ENCODE results near the gene PHLPP2.

Gene PHLPP2, protein sequence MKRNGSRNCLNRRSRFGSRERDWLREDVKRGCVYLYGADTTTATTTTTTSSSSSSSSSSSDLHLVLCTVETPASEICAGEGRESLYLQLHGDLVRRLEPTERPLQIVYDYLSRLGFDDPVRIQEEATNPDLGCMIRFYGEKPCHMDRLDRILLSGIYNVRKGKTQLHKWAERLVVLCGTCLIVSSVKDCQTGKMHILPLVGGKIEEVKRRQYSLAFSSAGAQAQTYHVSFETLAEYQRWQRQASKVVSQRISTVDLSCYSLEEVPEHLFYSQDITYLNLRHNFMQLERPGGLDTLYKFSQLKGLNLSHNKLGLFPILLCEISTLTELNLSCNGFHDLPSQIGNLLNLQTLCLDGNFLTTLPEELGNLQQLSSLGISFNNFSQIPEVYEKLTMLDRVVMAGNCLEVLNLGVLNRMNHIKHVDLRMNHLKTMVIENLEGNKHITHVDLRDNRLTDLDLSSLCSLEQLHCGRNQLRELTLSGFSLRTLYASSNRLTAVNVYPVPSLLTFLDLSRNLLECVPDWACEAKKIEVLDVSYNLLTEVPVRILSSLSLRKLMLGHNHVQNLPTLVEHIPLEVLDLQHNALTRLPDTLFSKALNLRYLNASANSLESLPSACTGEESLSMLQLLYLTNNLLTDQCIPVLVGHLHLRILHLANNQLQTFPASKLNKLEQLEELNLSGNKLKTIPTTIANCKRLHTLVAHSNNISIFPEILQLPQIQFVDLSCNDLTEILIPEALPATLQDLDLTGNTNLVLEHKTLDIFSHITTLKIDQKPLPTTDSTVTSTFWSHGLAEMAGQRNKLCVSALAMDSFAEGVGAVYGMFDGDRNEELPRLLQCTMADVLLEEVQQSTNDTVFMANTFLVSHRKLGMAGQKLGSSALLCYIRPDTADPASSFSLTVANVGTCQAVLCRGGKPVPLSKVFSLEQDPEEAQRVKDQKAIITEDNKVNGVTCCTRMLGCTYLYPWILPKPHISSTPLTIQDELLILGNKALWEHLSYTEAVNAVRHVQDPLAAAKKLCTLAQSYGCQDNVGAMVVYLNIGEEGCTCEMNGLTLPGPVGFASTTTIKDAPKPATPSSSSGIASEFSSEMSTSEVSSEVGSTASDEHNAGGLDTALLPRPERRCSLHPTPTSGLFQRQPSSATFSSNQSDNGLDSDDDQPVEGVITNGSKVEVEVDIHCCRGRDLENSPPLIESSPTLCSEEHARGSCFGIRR (N-terminal part only)

DNA sequence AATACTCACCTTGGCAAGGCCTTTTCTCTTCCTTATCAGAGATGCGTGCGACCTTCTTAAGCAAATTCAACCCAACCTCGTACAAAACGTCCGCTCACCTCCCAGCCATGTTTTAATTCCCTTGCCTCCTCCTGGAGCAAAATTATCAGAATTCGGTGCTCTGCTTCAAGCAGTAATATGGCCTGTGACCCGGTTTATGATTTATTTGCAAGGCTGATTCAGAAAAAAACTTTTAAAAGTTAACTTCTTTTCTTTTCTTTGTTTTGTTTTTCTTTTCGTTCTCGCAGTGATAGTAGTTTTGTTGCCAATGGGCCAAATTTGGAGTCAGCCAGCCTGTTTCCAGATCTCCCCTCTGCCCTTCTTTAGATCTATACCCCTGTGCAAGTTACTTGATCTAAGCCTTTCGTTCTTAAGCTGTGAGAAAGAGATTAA, at the start of gene PHLPP2:
Gene PHLPP2, minus strand, starts transcription at position 382 of the 432 bp plus-strand sequence. CDS start 9,906 bp downstream, outside the sequence.
- no peak for DNase-seq

DNA sequence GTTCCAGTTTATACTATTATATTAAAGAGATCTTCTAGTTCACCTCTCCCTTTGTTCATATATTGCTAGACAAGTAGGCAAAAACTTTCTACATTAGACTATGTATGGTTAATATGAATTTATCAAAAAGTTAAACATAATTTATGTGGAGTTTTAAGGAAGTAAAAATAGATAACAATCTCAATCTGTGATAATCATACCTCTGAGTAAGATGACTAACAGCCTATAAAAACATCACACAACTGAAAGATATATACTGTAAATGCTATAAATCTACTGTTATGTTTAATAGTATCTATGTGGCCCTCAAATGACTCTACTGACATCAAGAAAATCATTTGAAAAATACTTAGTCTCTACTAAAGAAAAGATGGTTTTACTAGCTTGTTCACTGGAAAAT, 47.1 kb upstream of the PHLPP2 start:
- DNase-seq, result no peak

DNA sequence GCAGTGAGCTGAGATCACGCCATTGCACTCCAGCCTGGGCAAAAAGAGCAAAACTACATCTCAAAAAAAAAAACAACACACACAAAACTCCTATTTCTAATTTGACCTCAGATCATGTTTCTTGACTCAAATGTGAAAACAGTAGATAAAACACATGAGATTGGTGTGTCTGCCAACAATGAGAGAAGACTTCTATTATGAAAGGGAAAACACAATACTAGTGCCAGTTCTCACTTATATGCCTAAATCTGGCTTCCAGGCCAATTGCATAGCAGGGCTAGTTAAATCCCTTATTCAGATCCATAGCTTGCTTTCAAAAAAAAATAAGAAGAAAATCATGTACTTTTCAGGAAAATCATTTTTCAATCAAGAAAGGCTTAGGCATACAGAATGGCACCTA, 44.7 kb upstream of the PHLPP2 start:
- DNase-seq, result no peak

DNA sequence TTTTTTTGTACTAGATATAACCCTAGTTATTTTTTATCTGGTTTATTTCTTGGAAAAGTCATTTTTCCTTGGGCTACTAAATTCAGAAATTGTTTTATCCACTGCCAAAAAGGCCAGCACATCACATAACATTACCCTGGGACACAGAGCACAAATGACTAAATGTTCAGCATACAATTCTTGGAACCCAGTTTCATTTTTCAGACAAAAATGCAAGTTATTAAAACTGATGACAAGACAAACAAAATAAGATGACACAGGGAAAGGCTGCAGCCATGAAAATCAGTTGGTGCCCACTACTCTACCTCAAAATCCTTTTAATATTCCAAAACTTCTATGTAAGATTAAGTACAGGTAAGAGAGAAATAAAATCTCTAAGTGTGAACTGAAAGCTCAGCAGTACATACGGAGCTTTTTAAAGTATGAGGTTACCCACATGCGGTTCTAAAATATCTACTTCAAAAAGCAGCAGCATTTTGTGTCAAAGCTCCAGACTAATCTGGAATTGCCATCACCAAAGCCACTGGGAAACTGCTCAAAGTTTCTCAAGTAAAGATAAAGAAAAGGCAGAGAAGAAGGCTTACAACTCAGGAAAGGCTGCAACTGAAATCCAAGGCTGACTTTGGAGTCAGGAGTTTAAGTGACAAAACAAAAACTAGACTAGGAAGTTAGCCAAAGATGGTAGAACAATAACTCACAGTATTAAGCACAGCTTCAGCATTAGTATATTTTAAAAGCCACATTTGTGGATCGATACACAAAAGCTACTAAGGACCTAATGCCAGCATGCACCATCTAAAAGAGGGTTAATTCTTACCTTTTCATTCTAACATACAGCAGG, 42.8 kb upstream of the PHLPP2 start:
- no peak for DNase-seq

DNA sequence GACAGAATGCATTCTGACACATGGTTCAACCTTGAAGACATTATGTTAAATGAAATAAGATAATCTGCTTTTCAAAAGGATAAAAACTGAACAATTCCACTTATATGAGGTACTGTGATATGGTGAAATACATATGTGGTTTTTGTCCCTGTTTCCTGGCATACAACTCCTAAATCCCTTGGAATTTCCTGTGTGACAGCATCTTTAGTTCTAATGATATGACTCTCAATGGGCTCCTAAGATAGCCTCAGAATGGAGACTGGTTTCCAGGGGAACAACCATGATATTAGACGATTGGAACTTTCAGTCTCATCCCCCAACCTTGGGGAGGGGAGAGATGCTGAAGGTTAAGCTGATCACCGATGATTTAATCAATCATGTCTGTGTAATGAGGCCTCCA, 37.7 kb upstream of the PHLPP2 start:
- DNase-seq, result no peak

DNA sequence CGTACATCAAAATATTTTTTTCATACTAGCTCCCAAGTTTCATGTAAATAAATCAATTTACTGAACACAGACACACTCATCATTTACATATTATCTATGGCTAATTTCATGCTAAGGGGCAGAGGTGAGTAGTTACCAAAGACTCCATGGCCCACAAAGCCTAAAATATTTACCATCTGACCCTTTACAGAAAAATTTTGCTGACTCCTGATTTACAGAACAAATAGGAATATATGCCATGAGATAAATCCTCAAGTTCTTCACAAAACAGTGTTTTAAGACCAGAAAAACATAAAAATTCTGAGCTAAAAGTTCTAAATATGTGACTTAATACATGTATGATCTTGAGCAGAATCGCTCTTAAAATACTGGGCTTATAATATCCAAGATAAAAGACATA, 36.6 kb upstream of the PHLPP2 start:
- DNase-seq, result no peak

DNA sequence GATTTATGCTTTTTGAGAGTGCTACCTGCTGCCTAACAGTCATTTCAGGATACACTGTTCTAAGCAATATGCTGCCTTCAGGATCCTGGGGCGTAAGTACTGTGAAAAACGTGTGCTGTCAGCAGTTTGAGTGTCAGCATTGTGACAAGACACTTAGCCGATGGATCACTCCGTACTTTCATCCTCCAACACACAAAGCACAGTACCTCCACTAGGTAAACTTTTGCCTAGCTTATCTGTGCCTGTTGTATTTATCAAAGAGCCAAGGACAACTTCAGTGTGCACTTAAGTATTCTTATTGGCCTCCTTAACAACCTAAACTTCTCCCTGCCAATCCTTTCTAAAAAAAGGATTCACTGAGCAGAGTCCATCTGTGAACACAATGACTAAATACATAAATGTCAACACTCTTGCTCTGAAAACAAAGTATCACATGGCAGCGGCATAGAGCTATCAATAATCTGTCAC, 33.8 kb upstream of the PHLPP2 start:
- DNase-seq, result no peak

DNA sequence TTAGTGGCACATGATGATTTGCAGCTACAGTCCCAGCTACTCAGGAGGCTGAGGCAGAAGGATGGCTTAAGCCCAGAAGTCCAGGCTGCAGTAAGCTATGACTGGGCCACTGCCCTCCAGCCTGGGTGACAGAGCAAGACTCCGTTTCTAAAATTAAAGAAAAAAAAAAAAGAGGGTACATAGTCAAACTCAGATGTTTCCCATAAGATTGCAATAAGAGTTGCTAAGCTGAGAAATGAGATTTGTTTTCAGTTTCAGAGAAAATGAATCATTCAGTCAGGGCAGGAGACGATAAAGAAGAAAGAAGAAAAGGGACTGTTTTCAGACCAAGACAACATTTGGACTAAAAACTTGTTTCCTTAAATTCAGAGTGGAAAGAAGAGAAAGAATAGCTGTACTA, 30.2 kb upstream of the PHLPP2 start:
- no peak for DNase-seq

DNA sequence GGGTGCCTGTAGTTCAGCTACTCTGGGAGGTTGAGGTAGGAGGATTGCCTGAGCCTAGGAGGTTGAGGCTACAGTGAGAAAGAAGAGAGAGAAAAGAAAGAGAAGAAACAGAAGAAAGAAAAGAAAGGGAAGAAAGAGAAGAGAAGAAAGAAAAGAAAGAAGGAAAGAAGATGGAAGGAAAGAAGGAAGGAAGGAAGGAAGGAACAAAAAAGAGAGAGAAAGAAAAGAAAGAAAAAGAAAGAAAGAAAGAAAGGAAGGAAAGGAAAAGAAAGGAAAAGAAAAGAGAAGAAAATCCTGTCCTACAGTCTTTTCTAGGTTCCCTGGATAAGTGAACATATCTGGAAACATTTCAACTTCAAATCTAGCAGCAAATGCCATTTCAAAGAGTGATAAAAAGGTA, 29.6 kb upstream of the PHLPP2 start:
- no peak for DNase-seq

DNA sequence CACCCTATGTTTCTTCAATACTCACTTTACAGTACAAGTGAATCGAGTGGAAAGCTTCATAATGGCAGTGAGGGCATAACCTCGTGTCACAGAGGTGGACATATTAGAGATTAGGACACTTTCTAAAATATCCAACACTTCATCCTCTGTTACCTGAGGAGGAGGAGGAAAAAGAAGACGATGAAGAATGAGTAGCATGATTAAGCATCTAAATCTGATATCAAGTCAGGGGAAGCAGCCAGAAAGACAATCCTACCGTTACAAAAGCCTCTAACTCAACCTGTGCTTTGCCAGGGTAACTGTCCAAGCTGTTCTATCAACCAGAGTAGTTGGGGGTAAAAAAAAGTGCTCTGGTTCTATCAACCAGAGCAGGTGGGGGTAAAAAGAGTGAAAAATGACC, 23.7 kb upstream of the PHLPP2 start:
- DNase-seq, result no peak

DNA sequence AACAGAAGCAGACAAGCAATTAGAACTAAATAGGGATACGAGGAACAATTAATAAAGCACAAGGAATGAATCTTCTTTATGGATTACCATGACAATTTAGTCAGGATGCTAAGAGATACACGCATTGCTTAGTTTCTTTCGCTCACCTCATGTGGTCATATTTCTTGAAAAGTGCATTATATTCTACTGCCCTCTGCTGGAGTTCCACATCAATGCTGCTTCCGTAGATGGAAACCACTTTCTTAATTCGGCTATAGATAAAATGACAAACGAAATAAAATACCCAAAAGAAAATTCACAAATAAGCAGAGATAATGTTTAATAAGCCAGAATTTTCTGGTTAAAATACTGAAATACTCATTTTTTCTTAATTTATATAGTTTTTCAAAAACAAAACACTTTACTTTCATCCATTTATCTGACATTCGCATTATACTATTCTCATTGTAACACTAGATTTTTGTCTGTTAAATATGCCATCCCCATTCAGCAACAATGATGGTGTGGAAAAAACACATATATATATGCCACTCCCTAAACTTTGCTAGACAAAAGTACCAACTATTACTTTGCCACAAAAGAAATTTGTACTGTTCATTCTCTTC, 22.0 kb upstream of the PHLPP2 start:
- DNase-seq, result peak; percentile 20

DNA sequence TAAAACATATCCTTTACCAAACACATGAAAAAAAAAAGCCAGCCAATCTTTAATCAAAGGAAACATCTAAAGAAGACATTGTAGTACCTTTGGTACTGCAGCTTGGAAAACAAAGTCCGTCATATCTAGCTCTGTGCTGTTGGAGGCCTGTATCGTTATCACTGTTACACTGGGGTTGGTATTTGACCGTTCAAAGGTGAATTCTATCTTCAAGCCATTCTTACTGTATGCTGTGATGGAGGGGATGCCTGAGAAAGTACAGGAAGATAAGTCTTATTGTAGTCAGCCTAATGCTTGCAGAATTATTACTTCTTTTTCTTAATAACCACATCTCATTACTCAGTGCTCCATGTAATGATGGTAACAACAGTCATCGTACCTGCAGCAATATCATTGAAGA, 14.4 kb upstream of the PHLPP2 start:
- DNase-seq, result no peak

DNA sequence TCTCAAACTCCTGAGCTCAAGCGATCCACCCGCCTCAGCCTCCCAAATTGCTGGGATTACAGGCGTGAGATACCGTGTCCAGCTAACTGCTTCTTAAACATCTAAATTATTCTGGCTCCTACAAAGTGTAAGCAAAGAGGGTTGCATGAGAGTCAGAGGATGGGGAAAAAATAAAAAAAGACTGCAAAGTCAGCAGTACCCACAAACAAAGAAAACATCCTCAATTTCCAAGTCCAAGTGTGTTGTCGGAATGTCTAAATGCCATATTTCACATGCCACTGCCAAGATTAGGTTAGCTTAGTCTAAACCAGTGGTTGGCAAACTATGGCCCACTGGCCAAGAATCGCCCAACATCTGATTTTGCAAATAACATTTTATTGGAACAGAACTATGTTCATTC, 13.0 kb upstream of the PHLPP2 start:
- no peak for DNase-seq

DNA sequence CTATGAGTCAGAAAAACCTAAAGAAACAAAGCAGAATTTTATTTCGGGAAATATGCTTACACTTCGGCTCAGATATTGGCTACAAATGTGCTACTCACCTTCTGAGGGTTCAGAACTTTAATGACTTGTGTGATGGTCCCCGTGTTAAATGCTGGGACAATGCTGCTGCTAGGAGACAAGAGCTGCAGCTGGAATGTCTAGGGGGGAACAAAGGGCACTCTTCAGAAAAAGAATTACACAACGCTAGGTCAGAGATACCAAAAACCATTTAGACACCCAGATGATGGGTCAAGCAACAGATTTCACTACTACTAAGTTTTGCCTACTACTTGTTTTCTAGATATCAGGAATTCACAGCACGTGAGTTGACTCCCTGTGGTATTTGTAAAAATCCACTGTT, 10.0 kb upstream of the PHLPP2 start:
- DNase-seq, result no peak

DNA sequence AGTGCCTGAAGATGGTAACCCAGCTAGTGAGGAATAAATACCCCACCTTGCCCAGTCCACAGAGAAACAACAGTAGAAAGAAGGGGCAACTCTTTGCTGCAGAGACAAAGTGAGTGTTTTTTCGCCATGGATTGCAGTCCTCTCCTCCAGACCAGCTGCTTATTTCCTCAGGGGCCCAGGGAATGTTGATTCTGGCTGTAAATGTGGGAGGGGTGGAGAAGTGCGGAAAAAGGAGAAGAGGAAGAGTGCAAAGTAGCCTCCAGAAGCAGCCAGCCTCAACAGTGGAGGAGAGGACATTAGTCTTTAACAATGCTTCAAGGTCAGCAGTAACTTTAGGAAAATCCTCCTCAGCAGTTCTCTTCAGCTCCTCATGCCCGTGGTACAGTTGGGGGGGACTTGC, 8.1 kb upstream of the PHLPP2 start:
- no peak for DNase-seq

DNA sequence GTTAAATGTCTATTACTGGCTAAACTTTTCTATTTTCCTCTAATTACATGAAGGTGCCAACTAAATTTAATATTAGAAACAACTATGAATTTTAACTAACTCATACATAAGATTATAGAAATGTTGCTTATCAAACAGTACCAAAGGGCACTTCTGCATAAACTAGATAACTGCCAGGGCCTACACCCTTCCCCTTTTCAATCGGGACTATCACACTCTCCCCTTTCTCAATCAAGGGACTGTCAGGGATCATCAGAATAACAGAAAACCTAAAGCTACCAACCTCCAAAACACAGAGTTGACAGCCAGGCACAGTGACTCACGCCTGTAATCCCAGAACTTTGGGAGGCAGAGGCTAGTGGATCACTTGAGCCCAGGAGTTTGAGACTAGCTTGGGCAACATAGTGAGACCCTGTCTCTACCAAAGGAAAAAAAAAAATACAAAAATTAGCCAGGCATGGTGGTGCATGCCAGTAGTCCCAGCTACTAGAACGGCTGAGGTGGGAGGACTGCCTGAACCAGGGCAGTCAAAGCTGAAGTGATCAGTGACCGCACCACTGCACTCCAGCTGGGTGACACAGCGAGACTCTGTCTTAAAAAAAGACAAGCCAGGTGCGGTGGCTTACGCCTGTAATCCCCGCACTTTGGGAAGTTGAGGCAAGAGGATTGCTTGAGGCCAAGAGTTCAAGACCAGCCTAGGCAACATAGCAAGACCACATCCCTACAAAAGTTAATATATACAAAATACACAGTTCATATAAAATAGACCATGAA, 3.2 kb upstream of the PHLPP2 start:
- DNase-seq, result peak; percentile 10

DNA sequence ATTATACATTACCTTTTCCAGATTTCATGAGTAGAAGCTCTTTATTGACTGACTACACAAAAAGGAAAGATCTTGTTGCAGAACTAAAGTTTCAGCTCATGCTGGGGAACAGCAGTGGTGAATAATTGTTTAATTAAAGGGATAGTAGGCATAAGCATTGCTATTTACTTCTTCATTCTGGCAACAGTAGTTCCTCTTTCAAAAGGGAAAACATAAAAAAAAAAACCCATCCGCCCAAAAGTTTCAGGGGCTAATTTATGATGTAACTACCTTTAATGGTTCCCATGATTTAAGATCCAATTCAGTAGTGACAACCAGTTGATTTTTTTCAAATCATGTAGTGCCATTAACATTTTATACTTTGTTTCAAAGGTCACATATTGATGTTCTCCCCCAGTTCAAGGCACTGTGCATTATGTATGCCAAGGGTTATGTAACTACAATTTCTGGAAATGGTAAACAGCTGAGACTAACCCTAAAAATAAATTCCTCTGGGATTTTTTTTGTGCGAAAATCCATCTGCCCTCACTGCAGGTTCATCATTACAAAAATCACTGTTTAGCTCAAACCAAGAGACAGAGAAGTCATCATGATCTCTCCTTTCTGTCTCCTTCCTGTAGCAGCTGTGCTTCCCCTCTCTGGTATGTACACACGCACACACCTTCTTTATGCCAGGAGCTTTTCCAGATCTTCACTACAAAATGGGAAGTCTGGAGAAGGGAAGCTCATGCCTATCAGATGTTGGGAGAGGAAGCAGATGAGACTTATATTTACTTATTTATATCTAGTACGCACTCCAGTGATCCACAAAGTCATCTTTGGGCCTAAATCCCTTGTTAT, 2.2 kb upstream of the PHLPP2 start:
- DNase-seq, result peak; percentile 88

DNA sequence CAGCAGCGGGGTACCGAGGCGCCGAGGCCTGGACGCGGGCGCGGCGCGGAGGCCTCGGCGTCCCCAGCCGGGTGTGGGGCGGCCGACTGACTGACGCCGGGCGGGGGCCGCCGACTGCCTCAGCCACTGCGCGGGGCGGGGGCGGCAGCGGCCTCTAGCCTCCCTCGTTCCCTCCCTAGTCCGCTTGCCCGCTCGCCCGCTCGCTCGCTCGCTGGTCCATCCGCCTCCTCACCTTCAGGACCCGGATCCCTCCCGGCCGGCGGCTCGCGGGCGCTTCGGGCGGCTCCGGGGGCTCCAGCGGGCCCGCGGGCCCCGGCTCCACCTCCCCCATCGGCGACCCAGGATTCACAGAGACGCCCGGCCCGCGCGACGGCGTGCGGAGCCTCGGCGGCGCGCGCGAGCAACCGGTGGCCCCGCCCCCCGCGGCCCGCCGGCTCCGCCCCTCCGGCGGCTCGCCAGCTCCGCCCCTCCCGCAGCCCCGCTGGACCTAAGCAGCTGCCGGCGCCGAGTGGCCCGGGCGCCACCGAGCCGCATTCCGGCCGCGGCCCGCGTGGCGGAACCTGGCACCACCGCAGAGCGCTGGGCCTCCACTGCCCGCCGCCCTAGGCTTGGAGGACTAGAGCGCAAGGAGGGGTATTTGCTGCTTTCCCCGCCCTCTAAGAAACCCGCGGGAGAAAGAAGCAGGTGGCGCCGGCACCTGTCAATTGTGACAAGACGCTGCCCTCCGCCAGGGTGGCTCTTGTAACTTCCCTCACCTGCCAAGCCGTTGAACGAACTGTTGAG, 773 bp downstream of the PHLPP2 start:
- peak; percentile 4 for DNase-seq
